ENCODE data around the gene SLC25A19.

DNA sequence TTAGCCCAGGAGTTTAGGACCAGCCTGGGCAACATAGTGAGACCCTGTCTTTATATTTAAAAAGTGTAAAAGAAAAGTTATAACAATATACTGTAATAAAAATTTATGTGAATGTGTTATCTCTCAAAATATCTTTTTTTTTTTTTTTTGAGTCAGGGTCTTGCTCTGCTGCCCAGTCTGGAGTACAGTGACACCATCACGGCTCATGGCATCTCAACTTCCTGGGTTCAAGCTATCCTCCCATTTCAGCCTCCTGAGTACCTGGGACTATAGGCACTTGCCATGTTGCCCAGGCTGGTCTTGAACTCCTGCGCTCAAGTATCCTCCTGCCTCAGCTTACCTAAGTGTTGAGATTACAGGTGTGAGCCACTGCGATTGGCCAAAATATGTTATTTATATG, 45.5 kb upstream of the SLC25A19 start:
- TF ChIP-seq MAFK (IDR thresholded peaks at IDR 0.05; ENCODE audit: low read length), result no peak
- TF ChIP-seq LEF1 (IDR thresholded peaks at IDR 0.05), result no peak
- no peak for TF ChIP-seq ZBTB8A (IDR thresholded peaks at IDR 0.05; ENCODE audit: partially characterized antibody)
- TF ChIP-seq EP300 (IDR thresholded peaks at IDR 0.05; ENCODE audit: low read length), result no peak
- no peak for TF ChIP-seq HNRNPUL1 (IDR thresholded peaks at IDR 0.05; ENCODE audit: low read length)
- no peak for TF ChIP-seq SREBF2 (CRISPR knock-in tag; IDR thresholded peaks at IDR 0.05)
- TF ChIP-seq ZNF274 (IDR thresholded peaks at IDR 0.05; ENCODE audit: borderline replicate concordance, low read depth, low read length), result no peak
- TF ChIP-seq, protein P1, sequence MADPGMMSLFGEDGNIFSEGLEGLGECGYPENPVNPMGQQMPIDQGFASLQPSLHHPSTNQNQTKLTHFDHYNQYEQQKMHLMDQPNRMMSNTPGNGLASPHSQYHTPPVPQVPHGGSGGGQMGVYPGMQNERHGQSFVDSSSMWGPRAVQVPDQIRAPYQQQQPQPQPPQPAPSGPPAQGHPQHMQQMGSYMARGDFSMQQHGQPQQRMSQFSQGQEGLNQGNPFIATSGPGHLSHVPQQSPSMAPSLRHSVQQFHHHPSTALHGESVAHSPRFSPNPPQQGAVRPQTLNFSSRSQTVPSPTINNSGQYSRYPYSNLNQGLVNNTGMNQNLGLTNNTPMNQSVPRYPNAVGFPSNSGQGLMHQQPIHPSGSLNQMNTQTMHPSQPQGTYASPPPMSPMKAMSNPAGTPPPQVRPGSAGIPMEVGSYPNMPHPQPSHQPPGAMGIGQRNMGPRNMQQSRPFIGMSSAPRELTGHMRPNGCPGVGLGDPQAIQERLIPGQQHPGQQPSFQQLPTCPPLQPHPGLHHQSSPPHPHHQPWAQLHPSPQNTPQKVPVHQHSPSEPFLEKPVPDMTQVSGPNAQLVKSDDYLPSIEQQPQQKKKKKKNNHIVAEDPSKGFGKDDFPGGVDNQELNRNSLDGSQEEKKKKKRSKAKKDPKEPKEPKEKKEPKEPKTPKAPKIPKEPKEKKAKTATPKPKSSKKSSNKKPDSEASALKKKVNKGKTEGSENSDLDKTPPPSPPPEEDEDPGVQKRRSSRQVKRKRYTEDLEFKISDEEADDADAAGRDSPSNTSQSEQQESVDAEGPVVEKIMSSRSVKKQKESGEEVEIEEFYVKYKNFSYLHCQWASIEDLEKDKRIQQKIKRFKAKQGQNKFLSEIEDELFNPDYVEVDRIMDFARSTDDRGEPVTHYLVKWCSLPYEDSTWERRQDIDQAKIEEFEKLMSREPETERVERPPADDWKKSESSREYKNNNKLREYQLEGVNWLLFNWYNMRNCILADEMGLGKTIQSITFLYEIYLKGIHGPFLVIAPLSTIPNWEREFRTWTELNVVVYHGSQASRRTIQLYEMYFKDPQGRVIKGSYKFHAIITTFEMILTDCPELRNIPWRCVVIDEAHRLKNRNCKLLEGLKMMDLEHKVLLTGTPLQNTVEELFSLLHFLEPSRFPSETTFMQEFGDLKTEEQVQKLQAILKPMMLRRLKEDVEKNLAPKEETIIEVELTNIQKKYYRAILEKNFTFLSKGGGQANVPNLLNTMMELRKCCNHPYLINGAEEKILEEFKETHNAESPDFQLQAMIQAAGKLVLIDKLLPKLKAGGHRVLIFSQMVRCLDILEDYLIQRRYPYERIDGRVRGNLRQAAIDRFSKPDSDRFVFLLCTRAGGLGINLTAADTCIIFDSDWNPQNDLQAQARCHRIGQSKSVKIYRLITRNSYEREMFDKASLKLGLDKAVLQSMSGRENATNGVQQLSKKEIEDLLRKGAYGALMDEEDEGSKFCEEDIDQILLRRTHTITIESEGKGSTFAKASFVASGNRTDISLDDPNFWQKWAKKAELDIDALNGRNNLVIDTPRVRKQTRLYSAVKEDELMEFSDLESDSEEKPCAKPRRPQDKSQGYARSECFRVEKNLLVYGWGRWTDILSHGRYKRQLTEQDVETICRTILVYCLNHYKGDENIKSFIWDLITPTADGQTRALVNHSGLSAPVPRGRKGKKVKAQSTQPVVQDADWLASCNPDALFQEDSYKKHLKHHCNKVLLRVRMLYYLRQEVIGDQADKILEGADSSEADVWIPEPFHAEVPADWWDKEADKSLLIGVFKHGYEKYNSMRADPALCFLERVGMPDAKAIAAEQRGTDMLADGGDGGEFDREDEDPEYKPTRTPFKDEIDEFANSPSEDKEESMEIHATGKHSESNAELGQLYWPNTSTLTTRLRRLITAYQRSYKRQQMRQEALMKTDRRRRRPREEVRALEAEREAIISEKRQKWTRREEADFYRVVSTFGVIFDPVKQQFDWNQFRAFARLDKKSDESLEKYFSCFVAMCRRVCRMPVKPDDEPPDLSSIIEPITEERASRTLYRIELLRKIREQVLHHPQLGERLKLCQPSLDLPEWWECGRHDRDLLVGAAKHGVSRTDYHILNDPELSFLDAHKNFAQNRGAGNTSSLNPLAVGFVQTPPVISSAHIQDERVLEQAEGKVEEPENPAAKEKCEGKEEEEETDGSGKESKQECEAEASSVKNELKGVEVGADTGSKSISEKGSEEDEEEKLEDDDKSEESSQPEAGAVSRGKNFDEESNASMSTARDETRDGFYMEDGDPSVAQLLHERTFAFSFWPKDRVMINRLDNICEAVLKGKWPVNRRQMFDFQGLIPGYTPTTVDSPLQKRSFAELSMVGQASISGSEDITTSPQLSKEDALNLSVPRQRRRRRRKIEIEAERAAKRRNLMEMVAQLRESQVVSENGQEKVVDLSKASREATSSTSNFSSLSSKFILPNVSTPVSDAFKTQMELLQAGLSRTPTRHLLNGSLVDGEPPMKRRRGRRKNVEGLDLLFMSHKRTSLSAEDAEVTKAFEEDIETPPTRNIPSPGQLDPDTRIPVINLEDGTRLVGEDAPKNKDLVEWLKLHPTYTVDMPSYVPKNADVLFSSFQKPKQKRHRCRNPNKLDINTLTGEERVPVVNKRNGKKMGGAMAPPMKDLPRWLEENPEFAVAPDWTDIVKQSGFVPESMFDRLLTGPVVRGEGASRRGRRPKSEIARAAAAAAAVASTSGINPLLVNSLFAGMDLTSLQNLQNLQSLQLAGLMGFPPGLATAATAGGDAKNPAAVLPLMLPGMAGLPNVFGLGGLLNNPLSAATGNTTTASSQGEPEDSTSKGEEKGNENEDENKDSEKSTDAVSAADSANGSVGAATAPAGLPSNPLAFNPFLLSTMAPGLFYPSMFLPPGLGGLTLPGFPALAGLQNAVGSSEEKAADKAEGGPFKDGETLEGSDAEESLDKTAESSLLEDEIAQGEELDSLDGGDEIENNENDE (IDR thresholded peaks at IDR 0.05; ENCODE audit: low read depth, low read length), result no peak
- TF ChIP-seq, protein P2, sequence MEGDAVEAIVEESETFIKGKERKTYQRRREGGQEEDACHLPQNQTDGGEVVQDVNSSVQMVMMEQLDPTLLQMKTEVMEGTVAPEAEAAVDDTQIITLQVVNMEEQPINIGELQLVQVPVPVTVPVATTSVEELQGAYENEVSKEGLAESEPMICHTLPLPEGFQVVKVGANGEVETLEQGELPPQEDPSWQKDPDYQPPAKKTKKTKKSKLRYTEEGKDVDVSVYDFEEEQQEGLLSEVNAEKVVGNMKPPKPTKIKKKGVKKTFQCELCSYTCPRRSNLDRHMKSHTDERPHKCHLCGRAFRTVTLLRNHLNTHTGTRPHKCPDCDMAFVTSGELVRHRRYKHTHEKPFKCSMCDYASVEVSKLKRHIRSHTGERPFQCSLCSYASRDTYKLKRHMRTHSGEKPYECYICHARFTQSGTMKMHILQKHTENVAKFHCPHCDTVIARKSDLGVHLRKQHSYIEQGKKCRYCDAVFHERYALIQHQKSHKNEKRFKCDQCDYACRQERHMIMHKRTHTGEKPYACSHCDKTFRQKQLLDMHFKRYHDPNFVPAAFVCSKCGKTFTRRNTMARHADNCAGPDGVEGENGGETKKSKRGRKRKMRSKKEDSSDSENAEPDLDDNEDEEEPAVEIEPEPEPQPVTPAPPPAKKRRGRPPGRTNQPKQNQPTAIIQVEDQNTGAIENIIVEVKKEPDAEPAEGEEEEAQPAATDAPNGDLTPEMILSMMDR (IDR thresholded peaks at IDR 0.05 in 2 of 3, conservative IDR thresholded peaks at IDR 0.05 in 1 of 3; ENCODE audit: insufficient read depth in 2 of 3, low read depth in 1 of 3, low read length in 3 of 3), result no peak
- TF ChIP-seq BRCA1 (IDR thresholded peaks at IDR 0.05), result no peak
- TF ChIP-seq BRCA1 (CRISPR knock-in tag; IDR thresholded peaks at IDR 0.05), result no peak
- TF ChIP-seq EZH2 (IDR thresholded peaks at IDR 0.05; ENCODE audit: borderline replicate concordance, low read depth, low read length), result no peak
- TF ChIP-seq, protein P3, sequence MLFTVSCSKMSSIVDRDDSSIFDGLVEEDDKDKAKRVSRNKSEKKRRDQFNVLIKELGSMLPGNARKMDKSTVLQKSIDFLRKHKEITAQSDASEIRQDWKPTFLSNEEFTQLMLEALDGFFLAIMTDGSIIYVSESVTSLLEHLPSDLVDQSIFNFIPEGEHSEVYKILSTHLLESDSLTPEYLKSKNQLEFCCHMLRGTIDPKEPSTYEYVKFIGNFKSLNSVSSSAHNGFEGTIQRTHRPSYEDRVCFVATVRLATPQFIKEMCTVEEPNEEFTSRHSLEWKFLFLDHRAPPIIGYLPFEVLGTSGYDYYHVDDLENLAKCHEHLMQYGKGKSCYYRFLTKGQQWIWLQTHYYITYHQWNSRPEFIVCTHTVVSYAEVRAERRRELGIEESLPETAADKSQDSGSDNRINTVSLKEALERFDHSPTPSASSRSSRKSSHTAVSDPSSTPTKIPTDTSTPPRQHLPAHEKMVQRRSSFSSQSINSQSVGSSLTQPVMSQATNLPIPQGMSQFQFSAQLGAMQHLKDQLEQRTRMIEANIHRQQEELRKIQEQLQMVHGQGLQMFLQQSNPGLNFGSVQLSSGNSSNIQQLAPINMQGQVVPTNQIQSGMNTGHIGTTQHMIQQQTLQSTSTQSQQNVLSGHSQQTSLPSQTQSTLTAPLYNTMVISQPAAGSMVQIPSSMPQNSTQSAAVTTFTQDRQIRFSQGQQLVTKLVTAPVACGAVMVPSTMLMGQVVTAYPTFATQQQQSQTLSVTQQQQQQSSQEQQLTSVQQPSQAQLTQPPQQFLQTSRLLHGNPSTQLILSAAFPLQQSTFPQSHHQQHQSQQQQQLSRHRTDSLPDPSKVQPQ (CRISPR knock-in tag; IDR thresholded peaks at IDR 0.05; ENCODE audit: borderline replicate concordance), result no peak
